Colonic mucosa (tissue), 4 donors: ENCODE measurements around the gene FOXC2. TPM values are rescaled to one million over a fixed set of nuclear protein-coding genes. Genes with fewer than 3 reads are reported as not detected.

Experiments used
- DNase-seq: peaks from one replicate; pipeline ENCODE4 v3.0.0-alpha.2; 2020
- H3K27ac ChIP-seq: fragments of 200-600 bp; one replicate; pipeline ENCODE4 v1.8.0; 2021
- H3K27me3 ChIP-seq: fragments of 200-600 bp; one replicate; pipeline ENCODE4 v1.8.0; 2021
- H3K36me3 ChIP-seq: fragments of 200-600 bp; one replicate; pipeline ENCODE4 v1.8.0; 2021
- H3K4me1 ChIP-seq: fragments of 200-600 bp; one replicate; pipeline ENCODE4 v1.8.0; 2021; ENCODE audit warnings: mild to moderate bottlenecking
- H3K4me3 ChIP-seq: fragments of 200-600 bp; one replicate; pipeline ENCODE4 v1.8.0; 2021
- H3K9ac ChIP-seq, 2 donors: one replicate each; pipeline ENCODE4 v1.7.0; 2013; ENCODE audit warnings: control low read depth in 2 of 2, low read depth in 2 of 2, low read length in 2 of 2
- H3K9me3 ChIP-seq: fragments of 200-600 bp; one replicate; pipeline ENCODE4 v1.8.0; 2021
- CTCF ChIP-seq: fragments of 200-600 bp; IDR thresholded peaks from one replicate; pipeline ENCODE4 v1.8.0; 2022; ENCODE audit warnings: antibody characterized with exemption, mild to moderate bottlenecking
- intact Hi-C: fragments of 100-400 bp; cut with DNase I; formaldehyde crosslinking; loops from one replicate; pipeline ENCODE4 v1.14.1; 2022
- total RNA-seq, 2 donors: library from RNA; stranded (reverse); fragmentation: NEBNext Ultra II Directional in 1 of 2; extraction: Animal tissue kit (Norgen Biotek cat#: 25700) in 1 of 2; gene quantifications; one replicate each; pipeline ENCODE4 v1.2.1, GENCODE V29; 2021
- donor health status: healthy.
- donor health status: DM: no; HTN: no; CAD: no.
- donor health status: DM: no; HTN: no; CAD: no.

FOXC2 gene
- total RNA-seq, 2 donors from 2014 or later, result 0.11 to 0.22 TPM

- DNase-seq, result no peak
- peak overlapping the region in 1 of 2 donors; percentile 34 for H3K9ac ChIP-seq
- intact Hi-C loops, result loop anchor here (2.0 to 10.0 kb wide), 2 partner anchors 448 to 696 kb away; no protein-coding TSS in a partner anchor
- H3K4me3 ChIP-seq, result no peak overlapping the region
- TF ChIP-seq CTCF, result no peak
- H3K27ac ChIP-seq, result no peak overlapping the region
- H3K9me3 ChIP-seq, result no peaks in the 10 kb centered on the region
- peaks cover 22% of the 10 kb centered on the region for H3K27me3 ChIP-seq
- H3K36me3 ChIP-seq, result no peaks in the 10 kb centered on the region
- no peaks in the 10 kb centered on the region for H3K4me1 ChIP-seq
Observed at GRCh38 chr16:86520317-86521210, 46.1 kb upstream of the FOXC2 start.

DNA sequence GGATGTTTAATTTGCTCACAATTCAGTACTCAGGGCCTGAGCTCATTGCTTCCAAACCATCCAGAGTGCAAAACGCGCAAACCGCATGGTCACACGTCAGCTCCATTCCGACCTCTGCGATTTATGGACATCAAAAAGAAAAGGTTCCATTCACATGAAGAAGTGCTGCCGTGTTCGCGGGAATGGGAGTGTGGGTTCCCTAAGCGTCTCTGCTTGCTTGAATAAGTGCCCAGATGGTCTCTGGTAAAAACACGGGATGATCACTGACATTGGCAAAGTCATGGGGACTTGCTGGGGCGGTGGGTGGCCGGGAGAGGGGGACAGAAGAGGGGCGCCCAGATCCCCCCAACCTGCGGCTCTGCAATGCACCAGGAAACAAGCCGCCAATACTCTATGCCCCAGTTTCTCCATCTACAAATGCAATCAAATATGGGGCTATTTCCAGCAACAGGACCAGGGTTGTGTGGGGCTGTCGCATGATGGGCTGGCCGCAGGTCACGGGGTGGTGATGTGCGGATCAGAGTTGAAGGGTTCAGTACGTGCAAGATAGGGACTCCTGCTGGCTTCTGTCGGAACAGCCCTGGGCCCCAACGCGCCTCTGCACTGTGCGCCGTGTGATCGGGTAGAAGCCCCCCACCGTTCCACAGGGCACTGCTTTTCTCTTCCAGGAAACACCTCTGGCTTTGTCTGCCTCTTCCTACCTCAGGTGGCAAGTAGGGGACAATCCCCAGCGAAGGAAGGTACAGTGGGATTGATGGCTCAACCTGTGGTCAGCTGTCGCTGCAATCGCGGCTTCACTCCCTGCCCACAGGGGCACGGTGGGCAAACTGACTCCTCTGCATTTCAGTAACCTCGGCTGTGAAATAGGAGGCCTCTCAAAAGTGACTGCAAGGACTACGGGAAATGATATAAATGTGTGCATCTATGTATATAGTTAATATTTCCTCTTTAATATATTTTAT is 45.1 kb upstream of the FOXC2 start:
- Histone ChIP-seq H3K36me3 (no peaks in the 10 kb centered on the region), H3K9me3 (no peaks in the 10 kb centered on the region), H3K9ac (no peak overlapping the region), H3K4me3 (no peak overlapping the region), H3K27ac (no peak overlapping the region), H3K4me1 (no peaks in the 10 kb centered on the region), H3K27me3 (peaks cover 12% of the 10 kb centered on the region)
- intact Hi-C loops, result loop anchor here (2.0 to 10.0 kb wide), 2 partner anchors 449 to 697 kb away; no protein-coding TSS in a partner anchor
- no peak for TF ChIP-seq CTCF
- no peak for DNase-seq

DNA sequence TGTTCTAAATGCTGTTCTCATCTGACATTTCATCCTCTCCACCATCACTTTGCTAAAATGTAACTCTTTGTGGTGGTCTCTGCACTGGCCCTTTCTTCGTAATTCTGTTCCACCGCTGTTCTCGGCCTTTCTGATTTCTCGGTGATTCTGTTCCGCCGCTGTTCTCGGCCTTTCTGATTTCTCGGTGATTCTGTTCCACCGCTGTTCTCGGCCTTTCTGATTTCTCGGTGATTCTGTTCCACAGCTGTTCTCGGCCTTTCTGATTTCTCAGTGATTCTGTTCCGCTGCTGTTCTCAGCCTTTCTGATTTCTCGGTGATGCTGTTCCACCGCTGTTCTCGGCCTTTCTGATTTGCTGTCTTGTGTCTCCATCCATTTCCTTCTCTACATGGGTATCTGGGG is 44.0 kb upstream of the FOXC2 start:
- H3K9ac ChIP-seq, result no peak overlapping the region
- DNase-seq, result no peak
- no peaks in the 10 kb centered on the region for H3K4me1 ChIP-seq
- intact Hi-C loops, result loop anchor here (10.0 kb wide), 1 partner anchor 698 kb away; no protein-coding TSS in a partner anchor
- no peaks in the 10 kb centered on the region for H3K9me3 ChIP-seq
- no peak overlapping the region for H3K4me3 ChIP-seq
- H3K27ac ChIP-seq, result no peak overlapping the region
- no peaks in the 10 kb centered on the region for H3K36me3 ChIP-seq
- H3K27me3 ChIP-seq, result peaks cover 1% of the 10 kb centered on the region
- TF ChIP-seq CTCF, result no peak

- no peaks in the 10 kb centered on the region for H3K4me1 ChIP-seq
- H3K9me3 ChIP-seq, result no peaks in the 10 kb centered on the region
- no peak overlapping the region for H3K4me3 ChIP-seq
- no peak overlapping the region for H3K27ac ChIP-seq
- intact Hi-C loops, result loop anchor here (10.0 kb wide), 1 partner anchor 698 kb away; no protein-coding TSS in a partner anchor
- H3K36me3 ChIP-seq, result no peaks in the 10 kb centered on the region
- no peaks in the 10 kb centered on the region for H3K27me3 ChIP-seq
- H3K9ac ChIP-seq, result no peak overlapping the region
- DNase-seq, result no peak
- no peak for TF ChIP-seq CTCF
Observed at GRCh38 chr16:86523166-86523740, 43.4 kb upstream of the FOXC2 start.

GRCh38 chr16:86524029-86524428 is 42.6 kb upstream of the FOXC2 start:
- no peak for TF ChIP-seq CTCF
- no peaks in the 10 kb centered on the region for H3K27me3 ChIP-seq
- no peak for DNase-seq
- intact Hi-C loops, result loop anchor here (10.0 kb wide), 1 partner anchor 699 kb away; no protein-coding TSS in a partner anchor
- H3K4me3 ChIP-seq, result no peak overlapping the region
- H3K9me3 ChIP-seq, result no peaks in the 10 kb centered on the region
- H3K36me3 ChIP-seq, result no peaks in the 10 kb centered on the region
- H3K9ac ChIP-seq, result no peak overlapping the region
- no peaks in the 10 kb centered on the region for H3K4me1 ChIP-seq
- no peak overlapping the region for H3K27ac ChIP-seq
